Stimulated activated CD4-positive, alpha-beta T cell treated with anti-CD3 and anti-CD28 coated beads, Interleukin-15, amount 100 ng/mL, for 24 hours (primary cell): ENCODE measurements around the gene PNPLA3.

Experiments
- DNase-seq: peaks from one replicate; pipeline ENCODE4 v3.0.0-alpha.2; 2020

The PNPLA3 gene

DNA sequence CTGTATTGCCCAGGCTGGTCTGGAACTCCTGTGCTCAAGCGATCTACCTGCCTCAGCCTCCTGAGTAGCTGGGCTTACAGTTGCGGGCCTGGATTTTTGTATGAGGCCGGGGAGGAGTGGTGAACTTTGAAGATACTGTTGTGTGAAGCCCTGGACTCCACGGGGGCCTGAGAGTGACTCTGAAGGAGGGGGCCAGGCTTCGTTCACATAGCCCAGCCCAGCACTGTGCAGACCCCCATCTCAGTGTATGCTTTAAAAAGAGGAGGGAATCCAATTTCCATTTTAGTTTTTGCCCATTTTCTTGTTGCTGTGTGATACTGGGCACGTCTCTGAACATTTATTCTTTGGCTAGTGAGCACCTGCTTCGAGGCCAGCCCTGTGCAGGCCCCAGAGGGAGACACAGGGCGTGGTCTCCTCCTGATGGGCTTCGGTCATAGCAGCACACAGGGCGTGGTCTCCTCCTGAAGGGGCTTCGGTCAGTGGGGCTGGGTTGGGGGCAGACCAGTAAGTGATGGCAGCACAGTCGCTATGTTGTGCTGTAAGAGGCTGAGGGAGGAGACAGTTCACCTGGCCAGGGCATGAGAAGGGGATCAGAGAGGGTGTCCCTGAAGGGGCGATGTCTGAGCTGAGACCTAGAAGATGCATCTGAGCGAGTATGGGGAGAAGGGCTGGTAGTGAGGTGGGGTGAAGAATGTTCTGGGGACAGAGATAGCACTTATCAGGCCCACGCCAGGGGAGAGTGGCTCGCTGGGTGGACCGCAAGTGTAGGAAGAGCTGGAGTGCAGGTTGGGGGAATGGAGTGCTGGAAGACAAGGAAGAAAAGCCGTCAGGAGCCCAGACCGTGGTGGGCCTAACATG lies 45.6 kb downstream of the PNPLA3 start:
- no peak for DNase-seq

DNA sequence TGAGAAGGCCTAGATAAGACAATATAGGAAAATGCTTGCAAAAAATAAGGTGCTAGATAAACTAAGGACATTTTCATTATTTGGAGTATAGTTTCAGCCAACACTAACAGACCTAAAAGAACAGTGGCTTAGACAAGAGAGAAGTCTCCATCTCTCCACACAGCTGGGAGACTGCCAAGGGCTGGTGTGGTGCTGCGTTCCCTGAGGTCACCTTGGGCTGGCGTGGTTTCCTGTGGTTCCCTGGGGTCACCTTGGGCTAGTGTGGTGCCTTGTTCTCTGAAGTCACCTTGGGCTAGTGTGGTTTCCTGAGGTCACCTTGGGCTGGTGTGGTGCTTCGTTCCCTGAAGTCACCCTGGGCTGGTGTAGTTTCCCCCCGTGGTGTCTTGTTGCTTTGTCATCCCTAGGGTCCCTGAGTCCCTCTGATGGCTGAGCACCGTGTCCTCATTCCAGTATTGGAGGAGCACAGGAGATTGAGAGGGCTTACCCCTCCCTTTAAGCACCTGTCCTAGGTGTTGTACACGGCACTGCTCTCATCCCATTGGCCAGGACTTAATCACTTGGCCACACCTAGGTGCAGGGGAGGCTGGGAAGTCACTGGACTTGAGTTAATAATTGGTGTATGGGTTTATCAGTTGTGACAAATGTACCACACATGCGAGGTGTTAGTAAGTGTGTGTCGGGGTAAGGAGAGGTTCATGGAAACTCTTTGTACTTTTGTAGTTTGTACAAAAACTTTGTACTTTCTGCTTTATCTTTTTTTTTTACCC lies 46.6 kb downstream of the PNPLA3 start:
- DNase-seq, result no peak

DNA sequence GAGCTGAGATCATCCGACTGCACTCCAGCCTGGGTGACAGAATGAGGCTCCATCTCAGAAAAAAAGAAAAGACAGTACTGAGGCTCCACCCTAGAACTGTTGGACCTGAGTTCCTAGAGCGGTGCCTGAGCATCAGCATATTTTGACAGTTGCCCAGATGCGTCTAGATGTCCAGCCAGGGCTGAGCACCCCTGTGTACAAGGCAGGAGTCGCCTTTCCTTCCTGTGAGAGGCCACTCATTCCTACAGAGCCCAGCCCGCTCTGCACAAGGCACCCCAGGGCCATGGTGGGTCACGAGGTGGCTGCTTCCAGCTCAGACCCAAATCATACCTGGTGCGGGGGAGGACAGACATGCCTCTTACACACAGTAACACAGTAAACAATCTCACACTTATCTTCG lies 47.5 kb downstream of the PNPLA3 start:
- no peak for DNase-seq

DNA sequence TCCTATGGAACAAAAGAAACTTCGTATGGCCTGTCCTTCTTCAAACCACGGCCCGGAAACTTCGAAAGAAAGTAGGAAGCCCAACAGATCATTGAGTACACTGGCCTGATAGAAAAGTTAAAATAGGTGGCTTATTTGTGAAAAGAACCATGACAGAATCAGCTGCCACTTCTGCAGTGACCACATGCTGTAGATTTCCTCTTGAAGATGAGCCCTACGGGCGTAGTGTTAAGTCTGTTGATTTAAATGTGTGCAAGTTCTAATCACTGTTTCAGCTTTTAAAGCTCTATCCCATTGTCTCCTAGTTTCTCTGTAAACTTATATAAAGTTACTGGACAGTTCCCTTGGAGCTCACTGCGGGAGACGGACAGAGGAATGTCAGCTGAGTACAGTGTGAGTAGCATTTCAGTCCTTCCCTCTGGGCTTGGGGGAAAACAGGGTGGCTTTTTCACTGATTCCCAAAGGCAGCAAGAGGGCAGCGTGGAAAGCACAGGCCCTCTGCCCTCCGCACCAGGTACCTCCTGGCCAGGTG lies 49.4 kb downstream of the PNPLA3 start:
- DNase-seq, result no peak

DNA sequence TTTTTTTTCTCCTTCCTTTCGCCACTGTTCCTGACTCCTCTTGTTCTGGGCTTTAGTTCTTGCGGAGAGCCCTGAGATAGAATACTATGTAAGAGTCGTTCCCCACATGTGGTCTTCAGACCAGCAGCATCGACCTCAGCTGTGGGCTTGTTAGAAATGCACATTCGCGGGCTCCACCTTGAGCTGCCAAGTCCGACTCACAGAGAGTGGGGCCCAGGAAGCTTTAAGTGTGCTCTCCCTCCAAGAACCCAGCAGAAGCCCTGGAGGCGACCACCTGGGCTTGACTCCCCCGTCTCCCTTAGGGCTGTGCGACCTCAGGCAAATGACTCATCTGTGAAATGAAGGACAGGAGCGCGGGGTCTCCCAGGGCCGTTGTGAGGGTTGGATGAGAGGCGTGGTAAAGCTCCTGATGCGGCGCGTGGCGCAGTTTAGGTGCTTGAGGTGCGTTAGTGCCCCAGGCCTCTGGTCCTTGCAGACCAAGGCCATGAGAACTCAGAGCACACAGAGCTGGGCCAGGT lies 50.5 kb downstream of the PNPLA3 start:
- DNase-seq, result no peak

DNA sequence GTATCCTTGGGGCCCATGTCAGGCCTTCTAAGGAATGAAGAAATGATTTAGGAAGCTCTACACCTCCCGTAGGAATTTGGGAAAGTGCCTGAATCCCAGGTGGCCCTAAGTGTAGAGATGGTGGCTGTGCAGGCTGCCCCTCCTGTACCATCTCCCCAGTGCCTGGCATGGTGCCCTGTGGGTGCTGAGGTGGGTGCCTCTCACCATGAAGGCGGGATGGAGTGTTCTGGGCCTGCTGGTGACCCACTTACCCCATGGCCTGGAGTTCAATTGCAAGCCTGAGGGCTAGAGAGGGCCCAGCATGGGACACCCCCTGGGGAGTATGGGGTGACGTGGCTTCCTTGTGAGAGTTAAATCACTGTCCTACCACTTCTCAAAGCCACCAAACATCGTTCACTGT lies 51.4 kb downstream of the PNPLA3 start:
- no peak for DNase-seq

DNA sequence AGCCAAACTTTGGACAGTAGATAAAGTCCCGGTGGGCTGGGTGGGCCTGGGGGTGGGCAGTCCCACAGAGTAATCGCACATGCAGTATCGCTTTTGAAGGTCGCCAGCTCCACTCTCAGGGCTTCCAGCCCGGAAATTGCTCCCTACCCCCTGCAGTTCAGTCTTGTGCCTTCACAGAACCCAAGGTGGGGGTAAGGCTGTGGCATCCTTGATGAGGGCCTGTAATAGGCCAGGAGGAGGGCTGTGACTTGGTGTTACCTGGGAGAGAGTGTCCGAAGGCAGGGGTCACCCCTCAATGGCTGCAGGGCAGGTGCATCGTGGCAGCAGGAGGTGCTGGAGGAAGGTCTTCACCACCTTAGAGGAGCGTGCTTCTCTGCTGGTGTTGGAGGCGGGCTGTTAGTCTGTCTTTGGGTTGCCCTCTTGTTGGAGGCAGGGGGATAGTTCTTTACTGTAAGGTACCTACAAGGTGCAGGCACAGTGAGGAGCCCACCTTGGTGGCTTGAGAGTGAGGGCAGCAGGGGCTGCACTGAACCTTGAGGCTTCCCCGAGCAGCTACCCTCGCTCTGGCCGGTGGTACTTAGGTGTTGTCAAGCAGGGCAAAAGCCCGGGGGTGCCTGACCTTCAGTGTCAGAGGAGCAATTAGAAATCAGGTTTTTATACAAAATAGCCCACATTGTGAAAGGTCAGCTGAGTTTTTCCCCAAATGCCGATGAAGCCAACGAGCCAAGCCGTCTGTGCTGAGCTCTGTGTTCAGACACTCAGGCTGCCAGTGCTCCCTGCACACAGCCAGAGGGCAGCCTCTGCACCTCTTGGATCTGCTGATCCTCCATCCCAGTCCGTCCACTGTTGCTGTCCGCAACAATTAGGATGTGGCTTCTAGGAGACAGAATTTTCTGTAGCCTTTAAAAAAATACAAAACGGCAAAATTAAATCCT lies 53.5 kb downstream of the PNPLA3 start:
- no peak for DNase-seq

DNA sequence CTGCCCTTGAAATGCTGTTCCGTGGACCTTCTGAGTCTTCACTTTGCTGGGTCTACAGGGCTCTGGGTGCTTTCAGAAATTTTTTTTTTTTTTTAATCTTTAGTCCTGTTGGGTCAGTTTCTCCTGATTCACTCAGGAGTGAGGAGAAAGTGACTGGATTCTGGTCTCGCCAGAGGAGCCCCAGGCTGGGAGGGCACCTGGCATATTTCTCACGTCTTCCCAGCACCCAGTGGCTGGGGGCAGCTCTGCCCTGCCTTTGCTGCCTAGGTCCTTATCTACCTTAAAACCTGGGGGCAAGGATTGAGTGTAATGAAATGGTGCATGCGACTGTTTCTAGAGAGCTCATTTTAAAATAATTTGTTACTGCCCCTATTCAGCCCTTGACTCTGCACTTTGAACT lies 55.0 kb downstream of the PNPLA3 start:
- no peak for DNase-seq

DNA sequence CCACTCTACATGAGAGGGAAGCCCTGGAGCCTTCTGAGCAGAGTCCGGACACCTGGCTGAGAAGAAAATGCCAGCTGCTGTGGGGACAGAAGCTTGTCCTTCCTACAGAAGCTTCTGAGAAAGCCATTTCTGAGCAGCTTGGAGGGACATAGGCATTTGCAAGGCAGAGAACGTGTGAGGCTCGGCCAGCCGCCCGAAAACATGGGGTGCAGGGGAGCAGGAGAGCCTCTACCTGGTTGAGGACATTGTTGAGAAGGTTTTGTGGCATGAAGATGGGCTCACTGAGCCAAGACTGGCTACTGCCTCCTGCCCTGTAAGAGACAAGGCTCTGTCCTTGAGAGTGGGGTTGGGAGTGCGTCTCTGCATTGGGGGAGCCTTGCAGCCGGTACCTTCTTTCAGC lies 57.0 kb downstream of the PNPLA3 start:
- DNase-seq, result no peak

DNA sequence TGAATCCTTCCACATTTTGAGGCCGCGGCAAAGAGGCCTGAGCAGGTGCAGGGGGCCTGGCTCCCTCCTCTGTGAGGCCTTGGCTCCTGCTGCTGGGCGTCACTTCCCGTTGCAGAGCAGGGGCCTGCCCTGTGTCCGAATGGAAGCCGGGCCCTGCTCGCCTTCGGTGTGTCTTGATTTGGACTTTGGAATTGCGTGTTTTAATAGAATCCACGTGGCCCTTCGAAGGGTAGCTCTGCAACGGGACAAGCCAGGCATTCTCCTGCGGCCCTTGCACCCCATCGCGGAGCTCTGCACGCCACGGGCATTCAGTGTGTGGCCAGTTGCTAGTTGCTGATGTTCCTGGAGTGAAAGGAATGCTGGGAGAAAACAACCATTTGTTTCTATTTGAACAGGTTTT lies 57.4 kb downstream of the PNPLA3 start:
- DNase-seq, result no peak

DNA sequence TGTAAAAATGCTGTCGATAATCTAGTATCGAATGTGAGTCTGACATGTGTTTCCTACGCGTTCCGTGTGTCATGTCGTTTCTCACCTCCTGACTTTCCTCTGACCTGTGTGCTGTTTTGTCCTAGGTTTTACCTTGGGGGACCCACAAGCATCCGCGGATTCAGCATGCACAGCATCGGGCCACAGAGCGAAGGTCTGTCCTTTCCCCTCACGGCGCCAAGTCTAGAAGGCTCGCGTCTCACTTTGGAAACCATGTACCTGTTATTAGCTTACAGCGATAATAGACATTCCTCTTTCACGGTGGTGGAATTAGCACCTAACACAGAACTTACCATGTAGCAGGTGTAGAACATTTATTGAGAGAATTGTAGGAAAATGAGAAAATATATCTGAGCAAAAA lies 60.2 kb downstream of the PNPLA3 start:
- no peak for DNase-seq

DNA sequence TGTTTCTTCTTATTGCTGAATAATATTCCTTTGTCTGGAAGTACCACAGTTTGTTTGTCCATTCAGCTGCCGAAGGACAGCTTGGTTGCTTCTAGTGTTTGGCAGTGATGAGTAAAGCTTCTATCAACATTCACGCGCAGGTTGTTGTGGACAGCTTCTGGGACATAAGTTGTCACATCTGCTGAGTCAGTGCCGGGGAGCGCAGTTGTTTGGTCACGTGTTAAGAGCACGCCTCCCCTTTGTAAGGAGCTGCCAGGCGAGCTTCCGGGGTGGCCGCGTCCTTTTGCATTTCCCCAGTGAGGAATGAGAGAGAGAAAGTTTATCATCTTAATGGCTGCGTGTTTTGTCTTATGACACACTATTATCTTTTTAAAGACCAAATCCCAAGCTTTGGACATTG lies 61.9 kb downstream of the PNPLA3 start:
- no peak for DNase-seq

DNA sequence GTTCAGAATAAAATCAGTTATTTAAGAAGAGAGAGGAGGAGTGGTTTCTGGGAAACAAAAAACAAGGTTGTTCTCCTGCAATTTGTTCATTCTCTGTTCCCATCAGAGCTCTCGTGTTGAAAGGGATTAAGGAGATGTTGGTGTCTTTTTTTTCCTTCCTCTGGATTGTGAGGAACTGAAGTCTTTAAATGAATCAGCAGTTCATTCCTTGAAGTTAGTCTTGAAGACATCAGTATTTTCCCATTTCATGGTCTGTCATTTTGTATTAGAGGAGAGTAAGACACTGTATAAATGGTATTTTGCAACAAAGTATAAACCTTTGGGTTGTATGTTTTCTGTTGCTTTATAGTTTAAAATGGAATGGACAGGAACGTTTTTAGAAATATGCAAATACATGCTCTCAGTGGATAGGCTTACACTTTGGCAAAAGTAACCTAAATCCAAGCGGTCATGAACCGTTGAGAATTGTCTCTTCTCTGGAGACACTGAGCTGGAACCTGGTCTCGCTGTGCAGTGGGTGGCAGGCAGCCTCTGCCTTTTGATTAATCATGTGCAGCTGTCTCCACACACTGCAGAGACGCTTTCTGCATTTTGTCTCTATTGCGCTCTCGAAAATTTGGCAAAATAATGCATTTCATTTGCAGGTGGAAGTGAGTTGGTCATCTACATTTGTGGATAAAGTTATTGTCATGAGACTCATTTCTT lies 64.7 kb downstream of the PNPLA3 start:
- DNase-seq, result no peak

DNA sequence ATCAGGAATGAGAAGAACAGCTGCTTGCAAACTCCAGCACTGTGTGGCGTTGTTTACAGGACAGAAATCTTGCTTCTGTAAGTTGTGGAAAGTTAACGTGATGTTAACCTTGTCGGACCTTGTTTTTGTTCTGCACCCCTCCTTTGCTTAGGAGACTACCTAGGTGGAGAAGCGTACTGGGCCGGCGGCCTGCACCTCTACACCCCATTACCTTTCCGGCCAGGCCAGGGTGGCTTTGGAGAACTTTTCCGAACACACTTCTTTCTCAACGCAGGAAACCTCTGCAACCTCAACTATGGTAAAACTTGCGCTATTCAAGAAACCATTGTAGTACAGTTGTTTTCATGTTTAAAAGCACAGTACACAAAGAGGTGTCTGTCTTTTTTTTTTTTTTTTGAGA lies 65.4 kb downstream of the PNPLA3 start:
- no peak for DNase-seq

DNA sequence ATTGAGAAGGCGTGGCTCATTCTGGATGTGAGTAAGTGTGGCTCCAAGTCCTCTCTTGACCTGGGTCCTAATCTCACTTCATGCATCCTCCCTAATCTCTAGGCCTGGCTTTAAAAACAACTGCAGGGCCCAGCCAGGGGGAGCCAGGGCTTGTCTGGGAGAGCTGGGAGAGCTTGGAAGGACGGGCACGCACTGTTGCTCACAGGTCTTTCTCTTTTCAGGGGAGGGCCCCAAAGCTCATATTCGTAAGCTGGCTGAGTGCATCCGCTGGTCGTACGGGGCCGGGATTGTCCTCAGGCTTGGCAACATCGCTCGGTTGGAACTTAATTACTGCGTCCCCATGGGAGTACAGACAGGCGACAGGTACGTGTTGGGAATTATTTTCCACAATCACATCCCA lies 66.4 kb downstream of the PNPLA3 start:
- no peak for DNase-seq

DNA sequence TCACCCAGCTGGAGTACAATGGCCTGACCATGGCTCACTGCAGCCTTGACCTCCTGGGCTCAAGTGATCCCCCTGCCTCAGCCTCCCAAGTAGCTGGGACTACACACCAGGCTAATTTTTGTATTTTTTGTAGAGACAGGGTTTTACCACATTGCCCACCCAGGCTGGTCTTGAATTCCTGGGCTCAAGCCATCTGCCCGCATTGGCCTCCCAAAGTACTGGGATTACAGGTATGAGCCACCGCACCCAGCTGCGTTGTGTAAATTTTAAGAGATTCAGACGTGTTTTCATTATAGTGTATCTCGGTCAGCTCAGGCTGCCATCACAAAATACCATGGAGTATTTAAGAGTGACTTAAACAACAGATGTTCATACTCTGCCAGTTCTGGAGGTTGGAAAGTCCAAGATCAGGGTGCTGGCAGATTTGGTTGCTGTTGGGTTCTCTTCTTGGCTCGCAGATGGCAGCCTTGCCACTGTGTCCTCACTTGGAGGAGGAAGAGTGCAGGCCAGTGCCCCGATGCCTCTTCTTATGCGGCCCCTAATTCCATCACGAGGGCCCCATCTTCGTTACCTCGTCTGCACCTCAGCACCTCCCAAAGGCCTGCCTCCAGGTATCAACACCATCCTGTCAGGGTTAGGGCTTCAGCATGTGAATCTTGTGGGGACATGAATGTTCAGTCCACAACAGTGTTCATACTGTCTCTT lies 67.9 kb downstream of the PNPLA3 start:
- no peak for DNase-seq

DNA sequence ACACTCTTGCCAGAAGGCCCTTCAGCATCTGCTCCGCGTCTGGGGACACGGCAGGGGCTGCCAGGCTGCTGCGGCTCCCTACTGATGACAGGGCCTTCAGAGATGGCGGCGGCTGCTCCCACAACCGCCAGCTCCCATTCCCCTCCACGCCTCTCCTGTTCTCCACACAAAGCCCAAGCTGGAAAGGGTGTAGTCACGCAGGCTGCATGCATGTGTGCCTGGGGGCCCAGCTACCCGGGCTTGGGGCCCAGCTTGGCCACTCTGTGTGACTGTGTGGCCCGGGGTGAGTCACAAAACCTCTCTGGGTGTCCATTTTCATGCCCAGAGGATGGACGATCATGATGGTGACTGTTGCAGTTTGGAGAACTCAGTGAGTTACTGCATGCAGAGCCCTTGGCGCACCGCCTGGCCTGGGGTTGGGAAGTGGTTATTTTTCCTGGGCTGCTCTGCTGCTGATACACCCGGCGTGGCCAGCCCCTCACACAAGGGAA lies 68.8 kb downstream of the PNPLA3 start:
- DNase-seq, result no peak

DNA sequence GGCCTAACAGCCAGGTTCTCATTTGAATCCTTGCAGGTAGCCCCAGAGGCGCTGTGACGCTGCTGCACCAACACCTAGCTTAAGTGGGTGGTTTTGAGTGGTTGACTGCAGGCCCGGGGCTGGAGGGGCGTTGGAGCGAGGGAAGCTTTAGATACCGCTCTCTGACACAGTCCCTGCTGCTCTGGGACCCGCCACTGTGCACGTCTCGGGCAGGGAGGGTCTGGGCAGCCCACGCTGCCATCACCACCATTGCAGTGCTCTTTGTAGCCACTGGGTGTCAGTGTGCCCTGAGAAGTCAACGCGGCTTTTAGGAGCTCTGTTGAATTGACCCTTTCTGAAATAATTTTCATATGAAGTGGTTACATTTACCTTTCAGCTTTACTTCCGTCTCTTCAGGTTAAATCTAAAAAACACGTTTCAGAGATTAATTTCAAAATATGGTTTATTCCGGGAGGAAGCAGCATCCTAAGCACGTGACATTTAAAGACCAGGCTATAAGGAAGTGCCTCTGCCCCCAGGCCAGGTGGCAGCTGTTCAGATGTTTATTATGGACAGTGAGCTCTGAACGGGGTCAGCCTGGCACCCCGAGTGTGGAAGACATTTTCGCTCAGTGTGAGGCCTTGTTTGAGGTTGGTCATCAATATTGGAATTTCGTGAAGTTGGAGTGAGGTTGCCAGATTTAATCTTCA lies 69.6 kb downstream of the PNPLA3 start:
- peak; percentile 64 for DNase-seq

DNA sequence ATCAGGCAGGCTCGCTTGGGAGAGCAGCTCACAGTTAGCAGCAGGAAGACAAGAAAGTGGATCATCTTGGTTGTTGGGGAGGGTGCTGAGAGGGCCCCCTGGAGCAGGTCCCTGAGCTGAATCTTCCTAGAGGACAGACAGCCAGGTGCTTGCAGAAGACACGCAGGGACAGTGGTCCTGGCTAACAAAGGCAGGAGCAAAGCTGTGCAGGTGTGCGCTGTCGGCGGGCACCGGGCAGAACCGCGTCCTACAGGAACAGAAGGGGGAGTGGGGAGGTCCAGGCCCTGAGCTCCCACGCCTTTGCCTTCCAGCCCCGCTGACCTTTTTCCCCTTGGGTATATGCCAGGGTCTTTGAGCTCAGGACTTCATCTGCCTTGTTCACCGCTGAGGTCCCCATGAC lies 70.4 kb downstream of the PNPLA3 start:
- DNase-seq, result no peak

DNA sequence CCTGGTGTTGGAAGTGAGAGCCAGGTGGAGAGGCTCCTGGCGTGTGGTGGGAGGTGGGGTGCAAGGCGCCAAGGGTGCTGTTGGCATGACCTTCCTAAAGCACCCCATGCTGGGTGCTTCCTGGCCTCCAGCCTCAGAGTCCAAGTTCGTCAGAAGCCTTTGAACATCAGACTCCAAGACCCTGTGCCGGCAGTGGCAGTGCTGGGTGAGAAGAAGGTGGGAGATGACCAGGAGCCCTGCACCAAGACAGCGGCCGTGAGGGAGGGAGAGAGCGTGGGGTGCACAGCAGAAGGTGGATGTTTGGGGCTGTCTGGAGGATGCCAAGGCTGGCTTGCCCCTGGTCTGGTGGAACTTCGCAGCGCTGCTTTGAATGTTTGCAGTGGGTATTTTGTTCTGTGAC lies 70.8 kb downstream of the PNPLA3 start:
- DNase-seq, result no peak
